Spleen (tissue), 11 donors: ENCODE data around the gene BLM. TPM values are rescaled to one million over a fixed set of nuclear protein-coding genes. Genes with fewer than 3 reads are reported as not detected.

ENCODE experiments used
- DNase-seq: peaks from one replicate; pipeline ENCODE4 v3.0.0-alpha.2; 2020
- H3K27ac ChIP-seq, 8 donors: fragments of 200-600 bp; sonication (generic) in 7 of 8; 1 replicate in 4 of 8; 2 replicates in 4 of 8; pipeline versions ENCODE4 v1.5.0 to v1.8.0; 2016 to 2021; ENCODE audit warnings: inconsistent platforms in 4 of 8, mild to moderate bottlenecking in 4 of 8, moderate library complexity in 1 of 8
- H3K27me3 ChIP-seq, 7 donors: fragments of 200-600 bp; sonication (generic) in 6 of 7; replicated peaks in 1 of 7; 1 replicate in 4 of 7; 2 replicates in 3 of 7; pipeline versions ENCODE4 v1.5.0 to v1.8.0; 2016 to 2021; ENCODE audit warnings: inconsistent platforms in 3 of 7, mild to moderate bottlenecking in 1 of 7
- H3K36me3 ChIP-seq, 6 donors: fragments of 200-600 bp; sonication (generic) in 5 of 6; 1 replicate in 4 of 6; 2 replicates in 2 of 6; pipeline versions ENCODE4 v1.5.0 to v1.8.0; 2016 to 2021; ENCODE audit warnings: inconsistent platforms in 2 of 6
- H3K4me1 ChIP-seq, 6 donors: fragments of 200-600 bp; sonication (generic) in 5 of 6; 1 replicate in 3 of 6; 2 replicates in 3 of 6; pipeline versions ENCODE4 v1.5.0 to v1.8.0; 2016 to 2021; ENCODE audit warnings: inconsistent platforms in 3 of 6
- H3K4me3 ChIP-seq, 8 donors: fragments of 200-600 bp; sonication (generic) in 7 of 8; 1 replicate in 4 of 8; 2 replicates in 4 of 8; pipeline versions ENCODE4 v1.5.0 to v1.8.0; 2016 to 2021; ENCODE audit warnings: inconsistent platforms in 4 of 8, mild to moderate bottlenecking in 4 of 8, moderate library complexity in 2 of 8
- H3K9me3 ChIP-seq, 8 donors: fragments of 200-600 bp; sonication (generic) in 7 of 8; 1 replicate in 4 of 8; 2 replicates in 4 of 8; pipeline versions ENCODE4 v1.5.0 to v1.8.0; 2016 to 2021; ENCODE audit warnings: inconsistent platforms in 4 of 8
- CTCF ChIP-seq, 11 experiments: fragments of 200-600 bp in 7 of 11; fragments of 450-650 bp in 4 of 11; sonication (generic) in 4 of 11; IDR thresholded peaks in 8 of 11; conservative IDR thresholded peaks in 3 of 11; 1 replicate in 7 of 11; 2 replicates in 4 of 11; pipeline versions ENCODE4 v1.4.0 to v1.8.0; 2016 to 2021; ENCODE audit warnings: antibody characterized with exemption in 11 of 11, inconsistent platforms in 4 of 11, mild to moderate bottlenecking in 1 of 11
- POLR2A ChIP-seq, 3 donors: fragments of 450-650 bp; IDR thresholded peaks; one replicate each; pipeline ENCODE4 v1.5.1; 2017; ENCODE audit warnings: antibody characterized with exemption in 3 of 3, mild to moderate bottlenecking in 1 of 3
- POLR2AphosphoS5 ChIP-seq, 3 donors: sonication (generic); formaldehyde crosslinking; IDR thresholded peaks; one replicate each; pipeline ENCODE4 v1.5.1; 2017; ENCODE audit warnings: antibody characterized with exemption in 3 of 3
- WGBS, 5 donors: extraction: QIAGEN DNeasy Blood & Tissue Kit in 3 of 5; methylation state at CpG; one replicate each; pipeline versions ENCODE4 v1.1.5 to v1.1.7; 2013 to 2018; 5-methylcytosine and 5-hydroxymethylcytosine counted together
- intact Hi-C: fragments of 100-400 bp; cut with DNase I; formaldehyde crosslinking; loops from one replicate; pipeline ENCODE4 v1.15.0; 2023; ENCODE audit warnings: low total_unique reads
- polyA plus RNA-seq, 3 donors: library from polyadenylated mRNA; stranded (reverse); fragments of 200-250 nt; gene quantifications; one replicate each; pipeline ENCODE4 v1.2.1, GENCODE V29; 2013
- total RNA-seq, 7 donors: library from RNA; depleted of rRNA in 3 of 7; stranded (reverse); fragments of >200 nt in 3 of 7; fragmentation: NEBNext Ultra II Directional in 4 of 7; extraction: Animal tissue kit (Norgen Biotek cat#: 25700) in 4 of 7; gene quantifications; one replicate each; pipeline versions ENCODE4 v1.1.0 to v1.2.1, GENCODE V29; 2016 to 2021
- donor health status: healthy with polysubstance abuse.
- donor health status: DM: no; HTN: no; CAD: no; lungs with moderate emphysema.
- donor health status: DM: no; HTN: no; CAD: no.
- donor health status: Bipolar disorder and iron deficiency.
- donor health status: healthy.
- donor health status: DM: no; HTN: no; CAD: no.
- donor health status: DM: yes; HTN: yes; CAD: no.

BLM gene
- total and polyA plus RNA-seq, 10 donors = 5.8 to 12.0 (median 7.3) TPM

DNA sequence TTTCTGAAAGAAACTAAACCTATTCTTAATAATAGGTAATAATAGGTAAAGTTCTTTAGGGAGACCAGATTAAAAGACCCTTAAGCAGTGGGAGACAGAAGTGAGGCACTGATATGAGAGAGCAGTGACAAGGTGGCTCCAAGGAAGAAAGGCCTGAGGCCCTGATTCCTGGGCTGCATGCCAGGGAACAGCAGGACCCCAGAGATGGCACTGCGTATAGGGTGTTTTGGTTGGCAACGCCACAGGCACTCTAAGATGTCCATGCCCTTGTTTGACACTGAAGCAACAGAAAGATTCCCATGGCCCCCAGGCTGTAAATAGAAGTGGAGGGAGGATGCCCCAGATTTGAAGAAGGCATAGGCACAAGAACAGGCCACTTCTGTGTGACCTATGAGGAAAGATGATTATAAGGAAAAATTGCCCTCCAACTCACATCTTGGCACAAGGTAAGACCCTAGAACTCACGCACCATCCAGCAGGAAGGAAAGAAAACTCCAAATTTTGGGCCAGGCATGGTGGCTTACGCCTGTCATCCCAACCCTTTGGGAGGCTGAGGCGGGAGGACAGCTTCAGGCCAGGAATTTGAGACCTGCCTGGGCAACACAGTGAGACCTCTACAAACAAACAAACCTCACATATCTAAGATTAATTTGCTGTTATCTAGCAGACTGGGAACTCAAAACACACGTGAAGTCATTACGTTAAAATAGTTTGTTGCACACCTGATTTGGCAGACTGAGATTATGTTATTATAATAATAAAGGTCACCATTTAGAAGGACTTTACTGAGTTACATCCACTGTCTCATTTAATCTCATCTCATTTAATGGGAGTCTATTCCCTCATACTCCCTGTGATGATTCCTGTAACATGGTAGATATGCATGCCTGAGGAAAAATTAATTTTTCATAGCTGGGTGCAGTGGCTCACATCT lies 10.5 kb upstream of the BLM start:
- intact Hi-C loops = no loop called here

GRCh38 chr15:90707489-90707888 lies 9.7 kb upstream of the BLM start:
- intact Hi-C loops = no loop called here
- 94 to 97% (median 95%) methylated on average over 2 of the region's 2 CpGs for WGBS, 5 donors
- H3K27me3 ChIP-seq = no peaks in the 10 kb centered on the region
- DNase-seq = no peak
- TF ChIP-seq POLR2AphosphoS5 (IDR thresholded peaks at IDR 0.05) (no peak), CTCF (IDR thresholded peaks at IDR 0.05 in 8 of 11, conservative IDR thresholded peaks at IDR 0.05 in 3 of 11) (no peak), POLR2A (IDR thresholded peaks at IDR 0.05) (no peak)
- H3K9me3 ChIP-seq = peaks cover 0 to 23% (median 16%) of the 10 kb centered on the region in 8 donors
- H3K27ac ChIP-seq = no peak overlapping the region
- peaks cover 0 to 5% (median 0%) of the 10 kb centered on the region in 6 donors for H3K4me1 ChIP-seq
- no peak overlapping the region for H3K4me3 ChIP-seq
- H3K36me3 ChIP-seq = no peaks in the 10 kb centered on the region

More for the DNA sequence above, 10.5 kb upstream of the BLM start:
- DNase-seq = no peak
- H3K9me3 ChIP-seq = peaks cover 0 to 25% (median 17%) of the 10 kb centered on the region in 8 donors
- 88 to 96% (median 93%) methylated on average over 7 of the region's 7 CpGs for WGBS, 5 donors
- no peaks in the 10 kb centered on the region for H3K36me3 ChIP-seq
- no peaks in the 10 kb centered on the region for H3K27me3 ChIP-seq
- TF ChIP-seq POLR2AphosphoS5 (IDR thresholded peaks at IDR 0.05) = no peak
- no peak for TF ChIP-seq CTCF (IDR thresholded peaks at IDR 0.05 in 8 of 11, conservative IDR thresholded peaks at IDR 0.05 in 3 of 11)
- TF ChIP-seq POLR2A (IDR thresholded peaks at IDR 0.05) = no peak
- peaks cover 0 to 4% (median under 1%) of the 10 kb centered on the region in 6 donors for H3K4me1 ChIP-seq
- no peak overlapping the region for H3K27ac ChIP-seq
- no peak overlapping the region for H3K4me3 ChIP-seq

DNA sequence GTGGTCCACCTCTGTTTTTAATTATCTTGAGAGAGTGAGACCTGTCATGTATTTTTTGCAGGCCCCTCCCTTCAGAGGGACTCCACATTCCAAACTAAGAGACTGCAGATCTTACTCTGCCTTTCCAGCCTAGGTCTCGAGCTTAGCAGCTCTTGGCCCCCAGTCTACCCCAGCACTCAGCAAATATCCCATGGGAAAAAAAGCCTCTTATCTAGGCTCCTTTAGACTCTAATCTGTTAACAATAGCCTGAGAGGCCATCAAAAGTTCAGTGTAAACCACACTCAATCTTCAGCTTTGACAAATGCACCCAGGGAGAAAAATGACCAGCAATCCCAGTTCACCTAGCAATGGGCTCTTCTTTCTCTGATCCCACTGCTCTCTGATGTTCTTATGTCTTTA lies 8.6 kb upstream of the BLM start:
- Histone ChIP-seq H3K36me3 (no peaks in the 10 kb centered on the region), H3K27ac (no peak overlapping the region), H3K4me3 (no peak overlapping the region), H3K4me1 (peaks cover 0 to 5% (median 0%) of the 10 kb centered on the region in 6 donors), H3K27me3 (no peaks in the 10 kb centered on the region), H3K9me3 (peaks cover 0 to 13% (median 8%) of the 10 kb centered on the region in 8 donors)
- intact Hi-C loops = no loop called here
- WGBS, 5 donors = 79 to 91% (median 91%) methylated on average over 1 of the region's 1 CpG
- no peak for DNase-seq
- TF ChIP-seq CTCF (IDR thresholded peaks at IDR 0.05 in 8 of 11, conservative IDR thresholded peaks at IDR 0.05 in 3 of 11) (no peak), POLR2A (IDR thresholded peaks at IDR 0.05) (no peak), POLR2AphosphoS5 (IDR thresholded peaks at IDR 0.05) (no peak)

GRCh38 chr15:90709278-90709677 lies 7.9 kb upstream of the BLM start:
- WGBS, 5 donors = 85 to 94% (median 87%) methylated on average over 3 of the region's 3 CpGs
- TF ChIP-seq POLR2AphosphoS5 (IDR thresholded peaks at IDR 0.05) (no peak), POLR2A (IDR thresholded peaks at IDR 0.05) (no peak), CTCF (IDR thresholded peaks at IDR 0.05 in 8 of 11, conservative IDR thresholded peaks at IDR 0.05 in 3 of 11) (no peak)
- H3K27me3 ChIP-seq = no peaks in the 10 kb centered on the region
- peaks cover 0 to 5% (median 0%) of the 10 kb centered on the region in 6 donors for H3K4me1 ChIP-seq
- no peaks in the 10 kb centered on the region for H3K36me3 ChIP-seq
- intact Hi-C loops = no loop called here
- no peak overlapping the region for H3K4me3 ChIP-seq
- H3K9me3 ChIP-seq = peaks cover 0 to 5% (median under 1%) of the 10 kb centered on the region in 8 donors
- H3K27ac ChIP-seq = no peak overlapping the region
- DNase-seq = no peak
